Measurements from ENCODE around the gene GRHL1.

- TF ChIP-seq CTCF (tag by site-specific recombination; IDR thresholded peaks at IDR 0.05) (no peak), ZNF324 (tag by site-specific recombination; IDR thresholded peaks at IDR 0.05) (no peak), REST (tag by site-specific recombination; IDR thresholded peaks at IDR 0.05) (no peak), ZBTB11 (tag by site-specific recombination; conservative IDR thresholded peaks at IDR 0.05; ENCODE audit: low read depth) (no peak), ZNF10 (tag by site-specific recombination; IDR thresholded peaks at IDR 0.05) (no peak), ZBTB10 (tag by site-specific recombination; IDR thresholded peaks at IDR 0.05) (no peak), ZNF398 (tag by site-specific recombination; IDR thresholded peaks at IDR 0.05) (no peak), ATF2 (tag by site-specific recombination; IDR thresholded peaks at IDR 0.05; ENCODE audit: low read depth) (no peak), ZBTB26 (tag by site-specific recombination; optimal IDR thresholded peaks at IDR 0.05) (no peak), ZFP41 (tag by site-specific recombination; IDR thresholded peaks at IDR 0.05; ENCODE audit: borderline replicate concordance) (no peak)
These were observed 67.7 kb downstream of the GRHL1 start for GRCh38 chr2:10019174-10019573.
